Endothelial cell of umbilical vein (primary cell): ENCODE measurements around the gene PRKCD. TPM values are rescaled to one million over a fixed set of nuclear protein-coding genes. Genes with fewer than 3 reads are reported as not detected.

Source experiments
- BruUV-seq: library from RNA; stranded (reverse); fragments of 400-500 nt; replicated peaks from 2 replicates; lab custom pipeline; 2021; lab: Mats Ljungman, UMichigan
- CTCF ChIA-PET: fragments of 300-600, 350-600 bp; sonication (Branson Sonifier 250); formaldehyde crosslinking; loops from one replicate; lab custom pipeline; 2021; ENCODE audit warnings: antibody characterized with exemption, inconsistent platforms; lab: Charles Lee
- POLR2A ChIA-PET: fragments of 300-600, 350-600 bp; sonication (Branson Sonifier 250); formaldehyde crosslinking; loops from one replicate; lab custom pipeline; 2021; ENCODE audit warnings: antibody characterized with exemption, inconsistent platforms; lab: Charles Lee
- DNase-seq: peaks from one replicate; pipeline ENCODE4 v3.0.0-alpha.2; 2011; ENCODE audit warnings: low read depth, low spot score
- FAIRE-seq: peaks from 2 replicates; lab custom pipeline; 2011; peaks lifted over from hg19 to GRCh38; lab: Jason Lieb, UNC
- H2AFZ ChIP-seq: 2 replicates; pipeline ENCODE4 v1.6.0; 2012; ENCODE audit warnings: low read depth, low read length, control low read depth, inconsistent platforms
- H3K27ac ChIP-seq: 2 replicates; pipeline ENCODE4 v1.5.1; 2011; ENCODE audit warnings: low read depth, mild to moderate bottlenecking, control low read depth, low read length, moderate library complexity; ENCODE audit not compliant: insufficient read depth
- H3K27me3 ChIP-seq, 2 experiments: 2 replicates each; pipeline versions ENCODE4 v1.6.0 to v1.6.1; 2011; ENCODE audit warnings: low read length in 2 of 2, mixed read lengths in 1 of 2; ENCODE audit not compliant: control insufficient read depth in 2 of 2, insufficient read depth in 2 of 2
- H3K36me3 ChIP-seq, 2 experiments: 2 replicates in 1 of 2; 3 replicates in 1 of 2; pipeline ENCODE4 v1.5.1; 2011; ENCODE audit warnings: low read length in 2 of 2, mild to moderate bottlenecking in 1 of 2, moderate library complexity in 1 of 2; ENCODE audit not compliant: control insufficient read depth in 2 of 2, insufficient read depth in 2 of 2; ENCODE audit errors: extremely low read depth in 1 of 2
- H3K4me1 ChIP-seq: 3 replicates; pipeline ENCODE4 v1.5.1; 2011; ENCODE audit warnings: mild to moderate bottlenecking, low read length; ENCODE audit not compliant: control insufficient read depth, insufficient read depth; ENCODE audit errors: extremely low read depth
- H3K4me2 ChIP-seq: 2 replicates; pipeline ENCODE4 v1.6.1; 2011; ENCODE audit warnings: low read length, control low read depth, mixed read lengths; ENCODE audit not compliant: insufficient read depth
- H3K4me3 ChIP-seq, 3 experiments: fragments of 200-600 bp in 1 of 3; sonication (generic), shearing (Covaris generic) in 1 of 3; replicated peaks in 1 of 3; 2 replicates each; pipeline ENCODE4 v1.5.1; 2011 to 2016; ENCODE audit warnings: control low read depth in 3 of 3, low read length in 3 of 3, mild to moderate bottlenecking in 2 of 3, inconsistent platforms in 1 of 3, low read depth in 1 of 3, moderate library complexity in 1 of 3; ENCODE audit not compliant: insufficient read depth in 1 of 3
- H3K79me2 ChIP-seq: 2 replicates; pipeline ENCODE4 v1.6.0; 2012; ENCODE audit warnings: low read length, inconsistent platforms; ENCODE audit not compliant: control insufficient read depth, insufficient read depth
- H3K9ac ChIP-seq: replicated peaks from 2 replicates; pipeline ENCODE3; 2011; ENCODE audit warnings: low read length, control low read depth; ENCODE audit not compliant: insufficient read depth; ENCODE audit errors: extremely low read depth
- H3K9me1 ChIP-seq: replicated peaks from 3 replicates; pipeline ENCODE4 v1.6.0; 2011; ENCODE audit warnings: mild to moderate bottlenecking, low read length; ENCODE audit not compliant: control insufficient read depth, insufficient read depth; ENCODE audit errors: extremely low read depth
- H3K9me3 ChIP-seq: replicated peaks from 2 replicates; pipeline ENCODE4 v1.5.1; 2012; ENCODE audit warnings: low read length, inconsistent platforms; ENCODE audit not compliant: control insufficient read depth, insufficient read depth
- H4K20me1 ChIP-seq: replicated peaks from 2 replicates; pipeline ENCODE3; 2011; ENCODE audit warnings: mild to moderate bottlenecking, low read length; ENCODE audit not compliant: control insufficient read depth, insufficient read depth; ENCODE audit errors: extremely low read depth
- CTCF ChIP-seq, 2 donors: IDR thresholded peaks; 1 replicate in 1 of 2; 2 replicates in 1 of 2; pipeline ENCODE4 v1.5.1; 2011; ENCODE audit warnings: low read length in 2 of 2, mild to moderate bottlenecking in 2 of 2, moderate library complexity in 2 of 2, control low read depth in 1 of 2, inconsistent platforms in 1 of 2, low read depth in 1 of 2; ENCODE audit not compliant: insufficient read depth in 1 of 2; ENCODE audit errors: extremely low read depth in 1 of 2
- EZH2 ChIP-seq: IDR thresholded peaks from 2 replicates; pipeline ENCODE4 v1.6.1; 2012; ENCODE audit warnings: borderline replicate concordance, low read depth, mild to moderate bottlenecking, moderate library complexity, low read length, inconsistent platforms; ENCODE audit not compliant: severe bottlenecking
- FOS ChIP-seq: IDR thresholded peaks from 2 replicates; pipeline ENCODE4 v1.6.1; 2011; ENCODE audit warnings: mild to moderate bottlenecking, low read length, moderate library complexity, borderline replicate concordance; ENCODE audit not compliant: insufficient read depth
- GATA2 ChIP-seq: IDR thresholded peaks from 2 replicates; pipeline ENCODE4 v1.7.0; 2011; ENCODE audit warnings: low read depth, mild to moderate bottlenecking, moderate library complexity, mixed read lengths, low read length; ENCODE audit not compliant: insufficient read length, insufficient read depth
- JUN ChIP-seq: IDR thresholded peaks from 2 replicates; pipeline ENCODE4 v1.6.1; 2011; ENCODE audit warnings: borderline replicate concordance, low read depth; ENCODE audit not compliant: insufficient read length, insufficient read depth
- MAX ChIP-seq: IDR thresholded peaks from 2 replicates; pipeline ENCODE4 v1.6.1; 2011; ENCODE audit not compliant: insufficient read depth, insufficient read length
- MYC ChIP-seq: IDR thresholded peaks from one replicate; pipeline ENCODE4 v1.6.1; 2011; ENCODE audit warnings: mild to moderate bottlenecking, low read depth, low read length
- POLR2A ChIP-seq: IDR thresholded peaks from 2 replicates; pipeline ENCODE4 v1.6.1; 2012; ENCODE audit warnings: low read depth, mild to moderate bottlenecking, control low read depth, low read length
- POLR2AphosphoS5 ChIP-seq: IDR thresholded peaks from 2 replicates; pipeline ENCODE4 v1.6.1; 2012; ENCODE audit warnings: low read depth, mild to moderate bottlenecking, control low read depth, low read length, moderate library complexity; ENCODE audit not compliant: insufficient read depth
- dilution Hi-C: fragments of 300-500 bp; cut with MboI; formaldehyde crosslinking; loops from one replicate; pipeline ENCODE4 v1.15.0; 2019; ENCODE audit warnings: low sequenced_read_pairs; ENCODE audit not compliant: extremely low pct_ligation_motif_present
- intact Hi-C: fragments of 100-400 bp; cut with micrococcal nuclease; formaldehyde crosslinking; loops from one replicate; pipeline ENCODE4 v1.10.0; 2022
- polyA plus RNA-seq, 4 experiments: library from polyadenylated mRNA; depleted of rRNA in 3 of 4; stranded (reverse) in 3 of 4; unstranded in 1 of 4; fragments of >200 nt; gene quantifications; 2 replicates each; pipeline versions ENCODE4 v1.2.1 to v1.2.3, GENCODE V29; 2011 to 2012; ENCODE audit warnings: missing spikeins in 1 of 4
- total RNA-seq: library from RNA; stranded (reverse); gene quantifications from 2 replicates; pipeline ENCODE4 v1.2.3, GENCODE V29; 2021

The PRKCD gene
- total and polyA plus RNA-seq, 2 donors (not counting 3 experiments of a cell fraction or from before 2014, with no cell fraction given), result 15.5 to 19.0 TPM

DNA sequence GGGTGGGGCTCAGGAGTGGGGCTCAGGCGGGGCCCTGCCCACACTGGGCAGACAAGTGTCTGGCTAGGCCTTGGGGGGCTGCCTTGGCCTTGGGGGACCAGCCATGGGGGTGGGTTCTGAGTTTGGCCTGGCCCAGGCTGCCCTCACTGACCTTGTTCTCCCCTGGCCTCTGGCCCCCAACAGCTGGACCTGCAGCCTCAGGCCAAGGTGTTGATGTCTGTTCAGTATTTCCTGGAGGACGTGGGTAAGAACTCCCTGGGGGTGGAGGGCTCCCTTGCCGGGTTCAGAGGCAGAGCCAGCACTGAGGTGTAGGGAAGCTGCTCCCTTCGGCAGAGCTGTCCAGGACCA, 20.0 kb downstream of the PRKCD start:
- Histone ChIP-seq H3K27ac (no peak overlapping the region), H3K9ac (no peak overlapping the region), H2AFZ (no peak overlapping the region), H3K9me3 (no peaks in the 10 kb centered on the region), H3K4me3 (no peak overlapping the region), H3K4me1 (no peaks in the 10 kb centered on the region), H4K20me1 (no peaks in the 10 kb centered on the region), H3K9me1 (no peaks in the 10 kb centered on the region), H3K79me2 (no peaks in the 10 kb centered on the region), H3K4me2 (no peak overlapping the region), H3K27me3 (no peaks in the 10 kb centered on the region), H3K36me3 (peaks cover 7 to 17% of the 10 kb centered on the region in 2 experiments)
- FAIRE-seq (no peak), DNase-seq (no peak)
- dilution Hi-C loops (no loop called here), intact Hi-C loops (no loop called here)
- TF ChIP-seq POLR2A (no peak), MAX (no peak), MYC (no peak), CTCF (IDR thresholded peaks at IDR 0.05; ENCODE audit: extremely low read depth in 1 of 2, insufficient read depth in 1 of 2, low read depth in 1 of 2, low read length in 2 of 2) (no peak), GATA2 (no peak), JUN (no peak), EZH2 (no peak), POLR2AphosphoS5 (no peak), FOS (no peak)
- POLR2A ChIA-PET, result interaction anchor here (0.7 kb wide), 1 partner anchor 31 kb away, joined by 4 read pairs; no protein-coding TSS in a partner anchor
- CTCF ChIA-PET, result interaction anchor here (1.0 kb wide), 1 partner anchor 46 kb away, joined by 3 read pairs; no protein-coding TSS in a partner anchor
- BruUV-seq, result no TSS peak
